NCI-H2029 (cell line): ENCODE data around the gene UCHL5.
"Not testable (repeated sequence)": the region's sequence is repeated elsewhere in the genome, so short reads cannot be mapped to it uniquely, and the experiment has no call there.

Experiments used
- DNase-seq: peaks from one replicate; lab custom pipeline; 2025; lab: John Stamatoyannopoulos, UW

UCHL5 gene

DNA sequence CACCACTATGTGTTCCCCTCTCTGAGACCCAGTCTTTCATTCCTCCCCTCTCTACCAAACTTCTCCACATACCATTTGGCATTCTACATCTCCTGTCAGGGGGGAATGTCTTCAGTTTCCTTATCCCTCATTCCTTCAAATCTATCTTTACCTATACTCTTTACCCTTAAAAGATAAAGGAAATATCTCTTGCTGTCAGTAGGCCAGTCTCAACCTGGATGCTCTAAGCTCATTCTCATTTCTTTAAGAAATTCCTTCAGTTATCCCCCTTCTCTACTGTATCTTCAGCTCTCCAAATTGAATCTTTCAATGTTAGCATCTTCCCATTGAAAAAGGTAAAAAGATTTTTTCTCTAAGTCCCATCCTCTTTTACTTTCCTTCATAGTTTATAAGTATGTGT lies 6.8 kb upstream of the UCHL5 start:
- no peak for DNase-seq

DNA sequence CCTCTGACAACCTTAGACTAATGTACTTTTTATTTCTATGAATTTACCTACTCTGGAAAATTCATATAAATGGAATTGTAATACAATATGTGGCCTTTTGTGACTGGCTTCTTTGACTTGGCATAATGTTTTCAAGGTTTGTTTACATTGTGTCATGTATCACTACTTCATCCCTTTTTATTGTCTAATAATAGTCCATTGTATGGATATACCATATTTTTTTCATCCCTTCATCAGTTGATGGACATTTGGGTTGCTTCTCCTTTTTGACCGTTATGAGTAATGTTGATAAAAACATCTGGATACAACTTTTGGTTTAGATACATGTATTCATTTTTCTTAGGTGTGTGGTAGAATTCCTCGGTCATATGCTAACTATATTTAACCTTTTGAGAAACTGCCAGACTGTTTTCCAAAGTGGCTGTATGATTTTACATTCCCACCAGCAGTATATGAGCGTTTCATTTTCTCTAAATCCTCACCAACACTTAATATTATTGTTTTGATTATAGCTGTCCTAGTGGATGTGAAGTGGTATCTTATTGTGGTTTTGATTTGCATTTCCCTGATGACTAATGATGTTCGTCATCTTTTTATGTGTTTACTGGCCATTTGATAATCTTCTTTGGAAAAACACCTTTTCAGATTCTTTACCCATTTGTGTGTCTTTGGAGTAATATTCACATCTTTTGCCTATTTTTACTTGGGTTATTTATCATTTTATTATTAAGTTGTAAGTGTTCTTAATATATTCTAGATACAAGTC lies 3.7 kb upstream of the UCHL5 start:
- DNase-seq: no peak

DNA sequence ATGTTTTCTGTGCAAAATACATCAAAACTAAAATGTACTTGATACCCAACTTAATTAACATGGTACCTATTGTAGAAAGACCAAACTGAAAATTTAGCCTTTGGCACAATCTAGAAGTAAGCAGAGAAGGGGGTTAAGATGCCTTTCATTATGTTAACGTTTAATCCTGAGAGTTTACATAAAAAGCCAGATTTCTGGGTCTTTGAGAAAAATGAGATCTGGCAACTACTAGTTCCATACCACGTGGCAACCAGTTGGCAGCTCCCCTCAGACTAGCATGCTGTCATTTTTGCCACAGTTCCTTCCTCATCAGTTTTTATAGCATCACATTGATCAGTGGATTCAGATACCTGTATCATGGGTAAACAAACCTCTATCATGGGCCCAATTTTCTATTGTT lies 1.8 kb upstream of the UCHL5 start:
- peak; percentile 4 for DNase-seq

DNA sequence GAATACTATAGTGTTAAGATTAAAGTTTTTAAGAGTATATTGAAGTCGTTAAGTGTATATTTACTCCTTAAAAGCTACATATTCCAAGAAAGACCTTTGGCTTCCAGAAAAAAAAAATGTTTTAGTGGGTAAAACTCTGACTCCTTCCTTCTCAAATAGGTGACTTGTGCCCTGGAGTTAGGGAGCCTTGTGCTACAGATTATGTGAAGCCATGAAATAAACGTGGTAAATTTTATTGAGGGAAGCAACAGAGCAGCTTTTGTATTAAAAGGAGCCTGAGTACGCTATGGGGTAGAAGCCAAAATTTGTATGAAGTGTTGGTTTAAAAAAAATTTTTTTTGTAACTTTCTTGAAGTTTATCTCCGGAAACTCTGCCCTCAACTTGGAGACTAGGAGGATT lies 1.2 kb upstream of the UCHL5 start:
- no peak for DNase-seq

DNA sequence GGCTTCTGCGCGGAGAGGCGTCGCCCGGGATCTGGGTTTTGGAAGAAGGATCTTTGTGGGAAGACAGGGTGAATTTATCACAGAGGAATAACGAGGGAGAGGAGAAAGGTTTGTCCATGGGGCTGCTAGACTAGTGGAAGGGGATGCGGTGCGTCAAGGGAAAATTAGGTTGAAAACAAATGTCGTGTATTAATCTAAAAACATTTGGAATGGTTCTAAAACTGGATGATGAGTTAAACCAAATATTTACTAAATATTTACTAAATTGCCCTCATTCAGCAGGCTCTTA lies 899 bp upstream of the UCHL5 start:
- DNase-seq: no peak

DNA sequence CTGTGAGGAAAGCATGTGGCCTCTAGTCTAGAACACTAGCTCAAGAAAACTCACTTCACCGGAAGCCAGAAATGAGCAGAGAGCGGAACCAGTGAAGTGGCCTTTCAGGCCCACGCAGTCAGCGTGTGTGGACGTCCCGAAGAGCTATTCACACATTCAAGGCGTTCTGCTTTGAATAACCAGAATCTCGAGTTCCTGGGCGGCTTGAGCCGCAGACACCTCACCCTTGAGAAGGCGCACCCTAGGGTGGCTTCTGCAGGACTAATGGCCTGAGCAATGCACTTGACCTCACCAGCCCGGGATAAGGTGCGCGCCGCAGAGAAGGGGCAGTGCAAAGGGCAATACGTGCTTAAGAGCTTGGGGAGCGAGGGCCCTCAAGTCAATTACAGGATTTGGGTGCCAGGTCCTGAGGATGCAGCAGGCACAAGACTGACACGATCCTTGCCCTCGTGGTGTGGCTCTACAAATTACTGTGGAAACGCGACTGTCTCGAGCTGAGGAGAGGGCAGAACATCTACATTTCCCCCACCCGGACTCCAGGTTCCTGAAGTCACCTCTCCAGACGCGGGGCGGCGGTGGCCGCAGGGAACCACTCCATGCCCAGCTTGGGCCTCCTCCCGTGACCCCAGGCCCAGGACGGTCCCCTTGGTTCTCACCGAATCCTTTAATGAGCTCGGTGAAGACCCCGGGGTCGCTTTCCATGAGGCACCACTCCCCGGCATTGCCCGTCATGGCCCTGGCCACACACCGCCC lies 455 bp downstream of the UCHL5 start:
- peak; percentile 2 for DNase-seq

DNA sequence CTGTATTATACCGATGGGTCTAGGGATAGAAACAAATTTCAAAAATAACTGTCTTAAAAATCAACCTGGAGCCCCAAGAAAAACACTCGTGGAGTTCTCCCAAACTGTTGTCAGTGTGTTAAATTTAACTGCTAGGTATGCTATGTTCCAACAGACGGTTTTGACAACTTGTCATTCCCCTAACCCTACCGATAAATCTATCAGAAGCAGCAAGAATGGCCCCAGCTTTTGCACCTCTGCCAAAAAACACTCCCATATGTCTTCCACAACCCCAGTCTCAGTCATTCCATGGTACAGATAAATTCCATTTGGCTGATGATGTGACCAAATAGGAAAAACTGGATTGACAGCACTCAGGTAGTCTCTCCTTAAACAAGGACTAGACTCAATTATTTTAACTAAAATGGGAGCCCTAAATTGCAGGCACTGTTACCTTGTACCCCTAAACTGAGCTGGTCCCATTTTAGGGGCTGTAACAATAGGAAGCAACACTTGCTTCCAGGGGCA lies 4.9 kb downstream of the UCHL5 start:
- no peak for DNase-seq

DNA sequence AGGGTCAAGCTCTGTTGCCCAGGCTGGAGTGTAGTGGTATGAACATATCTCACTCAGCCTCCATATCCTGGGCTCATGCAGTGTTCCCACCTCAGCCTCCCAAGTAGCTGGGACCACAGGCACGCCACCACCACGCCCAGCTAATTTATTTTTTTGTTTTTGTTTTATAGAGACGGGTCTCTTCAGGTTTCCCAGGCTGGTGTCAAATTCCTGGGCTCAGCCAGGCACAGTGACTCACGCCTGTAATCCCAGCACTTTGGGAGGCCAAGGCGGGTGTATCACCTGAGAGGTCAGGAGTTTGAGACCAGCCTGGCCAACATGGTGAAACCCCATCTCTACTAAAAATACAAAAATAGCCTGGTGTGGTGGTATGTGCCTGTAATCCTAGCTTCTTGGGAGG lies 10.2 kb downstream of the UCHL5 start:
- not testable (repeated sequence) for DNase-seq

DNA sequence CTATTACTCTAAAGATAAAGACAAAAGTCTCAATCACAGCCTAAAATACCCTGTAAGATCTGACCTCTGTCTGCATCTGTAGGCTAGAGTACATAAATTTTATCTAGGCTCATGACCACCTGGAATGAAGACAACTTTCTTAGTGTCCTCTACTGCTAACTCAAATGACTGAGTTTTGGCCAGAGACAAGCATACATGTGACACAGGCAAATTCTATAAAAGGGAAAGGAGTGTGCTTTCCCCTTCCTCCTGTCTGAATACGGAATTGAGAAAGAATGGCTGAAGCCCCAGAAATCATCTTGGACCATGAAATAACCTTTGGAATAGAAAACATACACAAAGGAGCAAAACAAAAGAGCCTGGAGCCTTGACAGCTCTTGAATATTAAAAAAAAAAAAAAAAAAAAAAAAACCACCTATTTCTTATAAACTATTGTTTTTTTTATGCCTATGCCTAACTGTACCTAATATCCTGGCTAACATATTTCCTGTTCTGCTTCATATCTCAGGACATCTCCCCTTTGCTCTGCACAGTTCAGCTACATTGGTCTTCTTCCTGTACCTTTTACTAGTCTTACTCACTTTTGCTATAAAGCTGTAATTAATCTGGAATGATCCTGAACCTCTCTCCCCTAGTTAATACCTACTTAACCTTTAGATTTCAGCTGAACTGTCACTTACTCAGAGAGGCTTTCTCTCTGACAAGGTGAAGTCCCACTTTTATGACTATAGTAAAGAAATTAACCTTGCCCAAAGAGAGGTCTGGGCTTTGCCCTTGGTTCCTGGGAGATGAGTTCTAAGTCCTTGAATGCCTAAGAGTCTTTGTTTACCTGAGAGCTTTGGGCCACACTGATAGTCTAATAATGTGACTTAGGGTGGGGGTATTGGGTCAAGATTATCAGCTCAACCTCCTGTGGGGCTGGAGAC lies 16.1 kb downstream of the UCHL5 start:
- DNase-seq: no peak

DNA sequence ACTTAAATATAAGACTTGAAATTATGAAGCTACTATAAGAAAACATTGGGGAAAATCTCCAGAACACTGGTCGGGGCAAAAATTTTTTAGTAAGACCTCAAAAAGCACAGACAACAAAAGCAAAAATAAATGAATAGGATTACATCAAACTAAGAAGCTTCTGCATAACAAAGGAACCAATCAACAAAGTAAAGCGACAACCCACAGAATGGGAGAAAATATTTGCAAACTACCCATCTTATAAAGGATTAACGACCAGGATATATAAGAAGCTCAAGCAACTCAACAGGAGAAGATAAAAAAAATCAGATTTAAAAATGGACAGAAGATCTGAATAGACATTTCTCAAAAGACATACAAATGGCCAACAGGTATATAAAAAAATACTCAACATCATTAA lies 19.1 kb downstream of the UCHL5 start:
- no peak for DNase-seq

DNA sequence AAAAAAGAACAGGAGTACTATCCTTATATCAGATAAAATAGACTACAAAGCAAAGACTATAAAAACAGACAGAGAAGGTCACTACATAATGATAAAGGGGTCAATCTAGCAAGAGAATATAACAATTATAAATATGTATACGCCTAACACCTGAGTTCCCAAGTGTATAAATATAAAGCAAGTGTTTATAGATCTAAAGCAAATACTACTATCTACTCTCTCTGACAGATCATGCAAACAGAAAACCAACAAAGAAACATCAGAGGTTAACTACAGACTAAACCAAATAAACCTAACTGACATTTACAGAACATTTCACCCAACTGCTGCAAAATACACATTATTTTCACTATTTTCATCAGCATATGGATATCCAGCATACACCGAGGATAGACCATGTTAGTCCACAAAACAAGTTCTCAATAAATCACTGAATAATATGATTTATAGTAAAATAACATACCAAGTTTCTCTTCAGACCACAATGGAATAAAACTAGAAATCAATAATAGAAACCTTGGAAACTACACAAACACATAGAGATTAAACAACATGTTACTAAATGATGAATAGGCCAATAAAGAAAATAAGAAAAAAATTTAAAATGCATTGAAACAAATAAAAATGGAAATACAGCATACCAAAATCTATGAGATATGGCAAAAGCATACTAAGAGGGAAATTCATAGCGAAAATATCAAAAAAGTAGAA lies 22.7 kb downstream of the UCHL5 start:
- peak; percentile 14 for DNase-seq

DNA sequence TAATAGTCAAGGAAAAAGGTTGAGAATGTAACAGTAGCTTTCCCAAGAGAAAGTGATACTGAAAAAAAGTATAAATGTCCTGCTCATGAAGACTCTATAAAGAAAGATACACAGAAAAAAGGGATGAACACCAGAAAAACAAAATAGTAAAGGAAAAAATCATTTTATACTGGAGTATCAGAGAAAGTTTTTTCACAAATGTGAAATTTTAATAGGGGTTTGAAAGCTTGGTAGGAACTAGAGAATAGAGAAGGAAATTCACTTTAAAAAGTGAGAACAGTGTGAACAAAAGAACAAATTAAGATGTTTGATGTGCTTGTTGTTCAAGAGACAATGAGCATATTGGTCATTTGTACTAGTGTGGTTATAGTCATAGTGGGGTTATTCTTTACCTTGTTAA lies 25.6 kb downstream of the UCHL5 start:
- DNase-seq: no peak

DNA sequence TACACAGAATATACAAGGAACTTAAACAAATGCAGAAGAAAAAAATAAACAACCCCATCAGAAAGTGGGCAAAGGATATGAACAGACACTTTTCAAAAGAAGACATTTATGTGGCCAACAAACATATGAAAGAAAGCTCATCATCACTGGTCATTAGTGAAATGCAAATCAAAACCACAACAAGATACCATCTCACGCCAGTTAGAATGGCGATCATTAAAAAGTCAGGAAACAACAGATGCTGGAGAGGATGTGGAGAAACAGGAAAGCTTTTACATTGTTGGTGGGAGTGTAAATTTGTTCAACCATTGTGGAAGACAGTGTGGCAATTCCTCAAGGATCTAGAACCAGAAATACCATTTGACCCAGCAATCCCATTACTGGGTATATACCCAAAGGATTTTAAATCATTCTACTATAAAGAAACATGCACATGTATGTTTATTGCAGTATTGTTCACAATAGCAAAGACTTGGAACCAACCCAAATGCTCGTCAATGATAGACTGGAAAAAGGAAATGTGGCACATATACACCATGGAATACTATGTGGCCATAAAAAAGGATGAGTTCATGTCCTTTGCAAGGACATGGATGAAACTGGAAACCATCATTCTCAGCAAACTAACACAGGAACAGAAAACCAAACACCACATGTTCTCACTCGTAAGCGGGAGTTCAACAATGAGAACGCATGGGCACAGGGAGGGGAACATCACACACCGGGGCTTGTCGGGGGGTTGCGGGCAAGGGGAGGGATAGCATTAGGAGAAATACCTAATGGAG lies 26.3 kb downstream of the UCHL5 start:
- DNase-seq: not testable (repeated sequence)

DNA sequence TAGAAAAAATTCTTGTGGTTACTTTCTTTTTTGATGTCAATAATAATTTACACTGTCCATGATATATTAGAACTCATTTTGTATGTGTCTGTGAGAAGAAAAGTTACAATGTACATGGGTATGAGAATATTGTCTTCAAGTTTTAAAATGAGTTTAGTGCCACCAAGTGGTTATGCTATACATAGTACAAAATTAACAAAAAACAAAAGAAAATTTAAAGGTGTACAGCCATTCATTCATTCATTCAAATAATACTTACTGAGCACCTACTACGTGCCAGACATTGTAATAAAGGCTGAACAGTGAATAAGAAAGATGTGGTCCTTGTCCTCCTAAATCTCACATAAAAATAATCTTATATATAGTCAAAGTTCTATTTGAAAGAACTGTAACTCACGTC lies 27.7 kb downstream of the UCHL5 start:
- DNase-seq: no peak

DNA sequence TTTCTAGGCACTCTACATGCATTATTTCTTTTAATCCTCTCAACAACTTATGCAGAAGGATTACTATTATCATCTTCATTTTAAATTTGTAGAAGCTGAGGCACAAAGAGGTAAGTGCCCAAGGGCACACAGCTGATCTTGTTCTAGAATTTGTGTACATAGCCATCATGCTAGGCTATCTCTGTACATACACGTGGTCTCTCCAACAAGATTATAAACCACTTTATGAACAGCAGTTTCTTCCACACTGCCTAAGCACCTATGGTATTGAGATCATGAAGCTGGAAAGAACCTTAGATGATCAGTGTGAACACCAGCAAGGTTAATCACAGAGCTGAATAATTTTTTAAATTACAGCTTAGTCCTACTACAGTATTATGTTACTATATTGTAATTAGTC lies 28.9 kb downstream of the UCHL5 start:
- DNase-seq: no peak

DNA sequence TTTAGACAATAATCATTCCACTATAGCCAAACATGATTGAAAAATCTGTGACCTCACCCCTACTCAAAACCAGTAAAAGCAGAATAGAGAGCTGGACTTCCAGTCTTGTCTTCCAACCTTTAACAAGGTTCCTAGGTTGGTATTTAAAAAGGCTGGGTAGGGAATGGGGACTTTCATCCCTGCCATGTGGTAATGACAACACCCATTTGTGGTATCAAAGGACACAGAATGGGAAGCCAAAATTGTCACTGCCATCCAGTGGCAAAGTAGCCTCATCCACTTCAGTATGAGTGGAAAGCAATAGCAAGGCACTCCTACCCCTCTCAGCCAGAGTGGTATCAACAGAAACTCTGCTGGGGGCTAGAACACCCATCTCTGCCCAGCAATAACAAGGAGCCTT lies 33.9 kb downstream of the UCHL5 start:
- no peak for DNase-seq

DNA sequence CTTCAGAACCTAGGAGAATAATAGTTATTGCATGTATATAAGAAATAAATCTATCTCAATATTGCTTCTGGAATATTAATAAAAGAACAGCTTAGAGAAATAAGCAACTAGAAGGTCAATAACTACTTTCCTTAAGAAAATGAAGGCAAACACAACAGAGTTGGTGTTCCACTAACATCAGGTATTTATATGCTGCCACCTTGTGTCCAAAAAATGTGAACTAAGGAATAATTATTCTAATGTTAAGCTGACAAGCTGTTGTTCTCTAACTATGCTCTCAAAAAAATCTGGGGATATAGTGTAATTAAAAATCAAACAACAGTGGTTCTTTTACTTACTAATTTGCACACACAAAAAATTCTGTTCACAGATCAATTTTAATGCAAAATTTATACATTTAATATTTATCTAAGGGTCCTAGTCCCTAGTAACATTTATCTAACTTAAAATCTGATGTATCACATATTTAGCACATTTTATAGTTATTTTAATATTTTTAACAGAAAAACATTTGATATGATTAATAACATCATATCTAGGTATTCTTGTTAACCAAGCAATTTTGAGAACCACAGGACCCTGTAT lies 39.6 kb downstream of the UCHL5 start:
- DNase-seq: no peak

DNA sequence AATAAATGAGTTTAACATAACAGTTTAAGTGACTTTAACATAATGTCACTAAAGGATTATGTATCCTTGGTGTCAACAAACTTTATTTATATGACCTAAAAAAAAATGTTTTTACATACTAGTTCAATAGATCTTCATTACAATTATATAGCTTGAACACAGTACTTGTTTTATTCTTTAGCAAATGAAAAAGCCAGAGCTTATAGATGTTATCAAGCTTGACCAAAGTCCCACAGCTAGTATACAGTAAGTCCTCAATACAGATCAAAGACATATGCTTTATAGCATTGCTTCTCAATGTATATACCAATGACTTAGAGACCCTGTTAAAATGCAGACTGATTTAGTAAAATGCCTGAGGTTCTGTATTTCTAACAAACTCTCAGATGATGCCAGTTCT lies 42.4 kb downstream of the UCHL5 start:
- DNase-seq: no peak

DNA sequence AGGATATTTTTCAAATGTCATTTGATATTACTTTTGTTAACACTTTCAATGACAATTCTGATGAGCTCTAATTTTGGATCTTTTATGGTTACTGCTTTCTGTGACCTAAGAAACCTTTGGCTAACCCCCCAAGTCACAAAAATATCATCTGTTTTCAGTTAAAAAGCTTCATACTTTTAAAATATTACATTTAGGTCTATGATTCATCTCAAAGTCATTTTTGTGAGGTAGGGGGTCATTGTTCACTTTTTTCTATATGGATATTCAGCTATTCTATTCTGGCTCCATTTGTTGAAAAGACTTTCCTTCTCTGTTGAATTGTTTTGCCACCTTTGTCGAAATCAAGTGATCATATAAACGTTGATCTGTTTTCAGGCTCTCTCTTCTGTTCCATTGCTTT lies 44.8 kb downstream of the UCHL5 start:
- no peak for DNase-seq

DNA sequence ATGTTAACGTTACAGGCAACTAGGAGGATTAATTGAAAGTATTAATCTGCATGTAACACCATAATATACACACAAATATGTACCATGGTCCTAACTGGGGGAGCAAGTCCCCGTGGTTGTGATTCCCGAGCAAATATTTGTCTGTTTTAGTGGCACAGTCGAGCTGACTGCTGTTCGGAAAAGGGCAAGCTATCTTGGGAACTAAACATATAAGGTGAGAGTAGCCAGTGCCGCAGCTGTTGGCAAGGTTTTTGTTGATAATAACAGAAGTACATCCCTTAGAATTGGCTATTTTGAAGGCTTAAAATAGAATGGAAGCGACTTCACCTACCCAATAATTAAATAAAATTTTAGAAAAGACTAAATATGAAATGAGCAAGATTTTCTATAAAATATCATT lies 45.5 kb downstream of the UCHL5 start:
- no peak for DNase-seq

DNA sequence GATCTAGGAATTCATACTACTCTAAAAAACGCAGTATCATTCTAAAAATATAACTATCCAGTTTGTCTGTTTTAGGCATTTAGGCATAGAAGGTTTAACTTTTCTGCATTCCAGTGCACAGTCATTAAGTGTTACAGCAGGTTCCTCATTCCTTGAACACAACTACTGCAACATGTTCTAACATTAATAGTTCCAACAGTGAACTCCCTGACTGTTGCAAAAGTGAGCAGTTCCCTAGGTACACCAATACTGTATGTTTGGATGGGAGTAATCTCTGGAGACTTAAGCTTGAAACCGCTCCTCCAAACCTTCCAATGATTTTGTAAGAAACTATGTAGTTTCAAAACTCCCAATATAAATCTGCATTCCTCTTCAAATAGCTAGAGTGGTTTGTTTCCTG lies 46.2 kb downstream of the UCHL5 start:
- no peak for DNase-seq
